Endometrial microvascular endothelial cells (primary cell): ENCODE data around the gene SPATA2L. TPM values are rescaled to one million over a fixed set of nuclear protein-coding genes. Genes with fewer than 3 reads are reported as not detected.

Source experiments
- in situ Hi-C: cut with HindIII; loops from 2 replicates; pipeline ENCODE4 v1.10.0; 2017; ENCODE audit warnings: low sequenced_read_pairs, low pct_unique_long_range_greater_than_20kb; ENCODE audit errors: inconsistent ontology term
- total RNA-seq: library from RNA; depleted of rRNA; stranded (reverse); fragments of >200 nt; gene quantifications from one replicate; pipeline ENCODE4 v1.2.3, GENCODE V29; 2015; ENCODE audit errors: inconsistent ontology term

Gene SPATA2L
- total RNA-seq, 1 donor from 2014 or later: 14.0 TPM

DNA sequence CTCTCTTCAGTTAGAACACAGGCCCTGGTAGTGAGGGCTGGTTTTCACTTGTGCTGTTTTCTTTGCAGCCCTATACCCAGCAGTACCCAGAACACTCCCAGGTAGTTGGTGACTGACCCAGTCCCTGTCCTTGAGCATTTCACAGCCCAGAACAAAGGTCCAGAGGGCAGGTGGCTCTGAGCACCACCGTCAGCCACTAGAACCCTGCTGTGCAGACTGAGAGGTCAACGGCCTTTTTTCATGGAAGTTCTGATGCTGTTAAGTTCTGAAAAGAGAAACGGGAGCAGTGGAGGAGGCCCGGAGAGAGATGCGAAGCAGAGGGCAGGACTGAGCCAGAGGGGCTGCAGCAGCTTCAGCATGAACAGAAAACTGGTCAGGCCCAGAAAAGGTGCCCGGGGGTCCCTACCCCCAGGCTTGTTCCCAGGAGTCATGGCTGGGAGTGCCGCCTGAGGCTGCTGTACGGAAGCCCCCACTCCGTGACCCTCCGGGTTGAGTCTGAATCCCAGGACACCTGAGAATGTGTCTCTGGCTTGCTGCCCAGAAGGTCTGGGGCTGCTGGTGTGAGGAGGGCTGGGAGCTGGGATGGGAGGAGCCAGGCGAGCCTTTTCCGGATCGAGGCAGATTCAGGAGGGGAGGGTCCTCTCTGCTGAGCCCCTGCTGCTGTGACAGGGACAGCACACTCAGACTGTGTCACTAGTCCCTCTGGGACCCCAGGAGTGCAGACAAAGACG, 28.5 kb upstream of the SPATA2L start:
- in situ Hi-C loops: no loop called here

DNA sequence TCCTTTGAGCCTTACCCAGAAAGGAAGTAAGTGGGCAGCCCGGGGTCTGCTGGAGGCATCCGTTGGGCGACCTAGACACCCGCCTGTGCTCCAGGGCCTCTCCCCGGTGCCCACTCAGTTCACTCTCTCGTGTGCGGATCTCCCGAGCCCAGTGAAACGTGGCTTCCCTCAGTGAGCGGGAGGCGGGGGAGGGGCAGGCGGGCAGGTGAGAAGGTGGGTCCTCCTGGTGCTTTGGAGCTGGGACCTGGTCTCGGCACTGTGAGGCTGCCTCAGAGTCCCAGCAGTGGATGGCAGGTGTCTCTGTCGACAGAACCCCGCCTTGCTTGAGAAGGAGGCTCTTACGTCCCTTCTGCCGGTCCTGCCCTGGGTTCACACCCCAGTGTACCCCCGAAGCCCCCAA, 27.8 kb upstream of the SPATA2L start:
- in situ Hi-C loops: no loop called here

DNA sequence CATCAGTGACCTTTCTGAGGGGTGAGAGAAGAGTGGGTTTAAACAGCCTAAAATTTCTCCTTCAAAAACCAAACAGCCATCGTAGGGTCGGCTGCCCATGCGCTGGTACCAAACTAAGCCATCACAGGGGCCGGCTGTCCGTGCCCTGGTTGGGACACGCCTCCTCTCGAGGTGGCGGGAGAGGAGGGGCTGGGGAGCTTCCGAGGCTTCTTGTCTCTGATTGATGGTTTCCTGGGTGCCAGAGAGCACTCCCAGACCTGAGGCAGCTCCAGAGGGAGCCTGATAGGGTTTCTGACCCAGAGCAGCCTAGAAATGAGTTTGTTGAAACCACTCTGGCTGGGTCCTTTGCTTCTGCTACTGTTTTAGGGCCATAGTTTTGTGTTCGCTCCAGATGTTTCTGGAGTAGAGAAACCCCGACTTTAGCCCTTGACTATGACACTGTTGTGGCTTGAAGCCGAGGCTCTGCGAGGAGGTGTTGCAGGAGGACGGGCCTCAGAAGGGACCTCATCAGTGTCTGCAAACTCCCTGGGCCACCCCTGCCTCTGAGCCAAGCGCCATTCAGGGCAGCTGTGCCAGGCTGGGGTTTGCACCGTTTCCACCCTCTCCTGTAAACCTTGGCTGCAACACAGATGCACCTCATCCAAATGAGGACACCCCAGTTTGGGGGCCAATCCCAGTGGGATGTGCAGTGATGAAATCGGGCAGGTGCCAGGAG, 26.1 kb upstream of the SPATA2L start:
- in situ Hi-C loops: no loop called here

DNA sequence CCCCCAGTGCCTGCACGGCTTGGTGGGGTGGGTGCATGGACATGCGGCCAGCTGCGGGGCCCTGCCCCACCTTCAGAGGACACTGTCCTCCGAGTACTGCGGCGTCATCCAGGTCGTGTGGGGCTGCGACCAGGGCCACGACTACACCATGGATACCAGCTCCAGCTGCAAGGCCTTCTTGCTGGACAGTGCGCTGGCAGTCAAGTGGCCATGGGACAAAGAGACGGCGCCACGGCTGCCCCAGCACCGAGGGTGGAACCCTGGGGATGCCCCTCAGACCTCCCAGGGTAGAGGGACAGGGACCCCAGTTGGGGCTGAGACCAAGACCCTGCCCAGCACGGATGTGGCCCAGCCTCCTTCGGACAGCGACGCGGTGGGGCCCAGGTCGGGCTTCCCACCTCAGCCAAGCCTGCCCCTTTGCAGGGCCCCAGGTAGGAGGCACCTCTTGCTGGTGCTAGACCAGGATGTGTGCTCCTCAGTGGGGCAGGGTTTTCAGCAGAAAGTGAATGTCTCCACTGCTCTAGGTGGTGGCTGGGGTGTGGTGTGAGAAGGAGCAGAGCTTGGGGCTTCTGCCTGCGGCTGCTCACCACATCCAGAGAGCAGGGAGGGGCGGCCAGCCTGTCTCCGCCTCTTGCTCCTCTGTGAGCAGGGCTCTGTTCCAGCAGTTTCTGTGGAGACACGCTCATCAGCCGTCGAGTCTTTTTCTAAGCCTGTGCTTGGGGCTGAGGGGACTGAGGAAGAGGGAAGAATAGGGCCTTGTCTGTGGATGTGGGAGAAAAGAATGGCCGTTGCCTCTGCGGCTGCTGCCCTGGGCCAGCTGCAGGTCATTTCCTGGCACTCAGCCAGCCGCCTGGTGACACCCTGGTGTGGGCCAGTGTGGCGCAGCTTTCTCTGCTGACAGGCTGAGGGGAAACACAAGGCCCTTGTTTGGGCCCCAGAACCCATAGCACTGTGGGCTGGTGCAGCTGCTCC, 22.1 kb upstream of the SPATA2L start:
- in situ Hi-C loops: no loop called here

DNA sequence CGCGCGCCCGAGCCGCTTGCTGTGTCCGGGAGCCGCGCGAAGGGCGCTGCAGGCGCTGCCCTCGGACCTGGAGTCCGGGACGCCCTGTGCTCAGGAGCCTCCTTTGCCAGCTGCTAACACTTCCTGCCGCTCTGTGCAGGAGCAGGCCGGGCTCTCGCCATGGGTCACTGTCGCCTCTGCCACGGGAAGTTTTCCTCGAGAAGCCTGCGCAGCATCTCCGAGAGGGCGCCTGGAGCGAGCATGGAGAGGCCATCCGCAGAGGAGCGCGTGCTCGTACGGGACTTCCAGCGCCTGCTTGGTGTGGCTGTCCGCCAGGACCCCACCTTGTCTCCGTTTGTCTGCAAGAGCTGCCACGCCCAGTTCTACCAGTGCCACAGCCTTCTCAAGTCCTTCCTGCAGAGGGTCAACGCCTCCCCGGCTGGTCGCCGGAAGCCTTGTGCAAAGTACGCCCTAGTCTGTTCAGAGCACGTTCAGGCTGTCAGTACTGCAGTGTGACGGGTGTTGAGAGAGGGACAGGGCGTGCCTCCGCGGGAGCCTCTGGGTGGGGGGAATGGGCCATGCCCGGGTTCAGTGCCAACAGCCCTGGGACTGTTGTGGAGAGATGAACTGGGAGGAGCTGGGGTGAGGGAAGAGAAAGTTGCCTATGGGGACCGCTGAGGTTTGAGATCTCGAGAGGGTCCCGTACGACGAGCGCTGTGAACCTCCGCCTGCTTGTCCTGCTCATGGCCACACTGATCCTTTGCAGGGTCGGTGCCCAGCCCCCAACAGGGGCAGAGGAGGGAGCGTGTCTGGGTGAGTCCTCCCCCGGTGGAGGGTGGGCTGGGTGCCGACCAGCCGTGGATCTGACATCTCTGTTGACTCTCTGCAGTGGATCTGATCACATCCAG, 21.1 kb upstream of the SPATA2L start:
- in situ Hi-C loops: no loop called here

DNA sequence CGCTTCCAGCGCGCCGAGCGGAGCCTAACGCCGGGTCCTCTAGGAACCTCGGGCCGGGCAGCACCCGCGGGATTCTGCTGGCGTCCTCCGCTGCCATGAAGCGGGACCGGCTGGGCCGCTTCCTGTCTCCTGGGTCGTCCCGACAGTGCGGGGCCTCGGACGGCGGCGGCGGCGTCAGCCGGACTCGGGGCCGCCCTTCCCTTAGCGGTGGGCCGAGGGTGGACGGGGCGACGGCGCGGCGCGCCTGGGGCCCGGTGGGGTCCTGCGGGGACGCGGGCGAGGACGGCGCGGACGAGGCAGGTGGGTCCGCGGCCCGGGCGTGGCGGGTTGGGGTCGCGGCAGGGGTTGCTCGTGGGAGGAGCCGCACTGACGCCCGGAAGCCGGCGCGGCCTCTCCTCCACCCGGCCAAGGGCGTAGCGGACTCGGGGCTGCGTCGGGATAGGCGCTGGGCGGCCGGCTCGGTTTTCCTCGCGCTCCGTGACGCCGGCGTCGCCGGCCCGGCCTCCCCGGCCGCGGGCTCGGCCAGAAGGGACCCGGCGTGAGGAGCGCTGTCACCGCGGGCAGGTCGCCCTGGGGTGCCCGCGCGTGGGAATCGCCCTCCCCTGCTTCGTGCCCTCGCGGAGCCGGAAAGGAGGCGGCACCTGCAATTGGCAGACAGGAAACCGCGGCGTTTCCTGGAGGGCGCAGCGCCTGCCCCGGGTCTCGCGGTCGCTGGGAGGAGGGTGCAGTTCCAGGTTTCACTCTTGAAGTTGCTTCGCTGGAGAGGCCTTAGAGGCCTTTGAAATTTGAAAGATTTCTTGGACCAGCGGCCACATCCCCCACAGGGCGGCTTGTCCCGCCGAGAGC, 20.3 kb upstream of the SPATA2L start:
- in situ Hi-C loops: no loop called here

DNA sequence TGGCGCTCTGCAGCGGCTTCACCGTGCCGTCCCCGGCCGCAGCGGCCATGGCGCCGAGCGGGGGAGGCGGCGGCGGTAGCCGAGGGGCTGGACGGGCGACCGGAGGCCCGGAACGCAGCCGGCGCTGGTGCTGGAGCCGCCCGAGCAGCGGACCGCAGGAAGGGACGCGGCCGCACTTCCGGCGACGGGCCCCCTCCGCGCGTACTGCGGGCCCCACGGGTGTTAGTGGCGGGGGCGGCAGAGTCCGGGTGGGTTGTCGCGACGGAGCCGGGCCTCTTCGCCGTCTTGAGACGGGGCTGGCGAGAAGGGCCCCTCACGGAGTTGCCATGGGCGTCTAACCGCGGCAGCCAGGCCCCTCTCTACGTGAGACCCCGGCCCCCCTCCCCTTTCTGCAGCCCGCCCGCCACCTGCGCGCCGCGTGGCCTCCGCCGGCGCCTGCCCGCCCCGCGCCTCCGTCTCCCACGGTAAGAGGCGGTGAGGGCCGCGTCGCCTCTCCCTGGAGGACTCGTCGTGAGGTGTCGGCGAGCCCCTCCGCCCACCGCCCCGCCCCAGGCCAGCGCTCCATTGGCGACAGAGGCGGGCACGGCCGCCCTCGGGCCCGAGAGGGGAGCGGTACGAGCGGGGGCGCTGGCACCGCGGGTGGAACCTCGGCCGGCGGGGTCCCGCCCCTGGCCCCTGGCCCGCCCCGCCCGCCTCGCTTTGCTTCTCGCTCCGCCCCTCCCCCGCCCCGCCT, 19.5 kb upstream of the SPATA2L start, which contains the start of the genes VPS9D1 and ZNF276:
Gene VPS9D1, minus strand, starts transcription at position 86 of the 733 bp plus-strand sequence. Its CDS starts 37 bp downstream, at position 49.
Gene ZNF276, plus strand, starts transcription at position 725 of the 733 bp plus-strand sequence. CDS start 104 bp downstream, outside the sequence.
- in situ Hi-C loops: no loop called here

DNA sequence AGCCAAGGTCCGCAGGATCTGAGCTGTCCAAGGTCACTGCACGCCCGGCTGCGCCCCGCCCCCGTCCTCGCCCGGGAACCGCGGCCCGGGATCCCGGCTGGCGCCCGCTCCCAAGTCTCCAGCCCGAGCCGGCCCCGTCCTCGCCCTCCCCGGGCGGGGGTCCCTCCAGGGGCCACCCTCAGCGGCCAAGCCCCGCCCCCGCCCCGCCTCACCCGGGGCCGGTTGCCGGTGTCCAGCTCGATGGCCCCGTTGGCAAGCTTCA, 19.0 kb upstream of the SPATA2L start:
- in situ Hi-C loops: no loop called here

DNA sequence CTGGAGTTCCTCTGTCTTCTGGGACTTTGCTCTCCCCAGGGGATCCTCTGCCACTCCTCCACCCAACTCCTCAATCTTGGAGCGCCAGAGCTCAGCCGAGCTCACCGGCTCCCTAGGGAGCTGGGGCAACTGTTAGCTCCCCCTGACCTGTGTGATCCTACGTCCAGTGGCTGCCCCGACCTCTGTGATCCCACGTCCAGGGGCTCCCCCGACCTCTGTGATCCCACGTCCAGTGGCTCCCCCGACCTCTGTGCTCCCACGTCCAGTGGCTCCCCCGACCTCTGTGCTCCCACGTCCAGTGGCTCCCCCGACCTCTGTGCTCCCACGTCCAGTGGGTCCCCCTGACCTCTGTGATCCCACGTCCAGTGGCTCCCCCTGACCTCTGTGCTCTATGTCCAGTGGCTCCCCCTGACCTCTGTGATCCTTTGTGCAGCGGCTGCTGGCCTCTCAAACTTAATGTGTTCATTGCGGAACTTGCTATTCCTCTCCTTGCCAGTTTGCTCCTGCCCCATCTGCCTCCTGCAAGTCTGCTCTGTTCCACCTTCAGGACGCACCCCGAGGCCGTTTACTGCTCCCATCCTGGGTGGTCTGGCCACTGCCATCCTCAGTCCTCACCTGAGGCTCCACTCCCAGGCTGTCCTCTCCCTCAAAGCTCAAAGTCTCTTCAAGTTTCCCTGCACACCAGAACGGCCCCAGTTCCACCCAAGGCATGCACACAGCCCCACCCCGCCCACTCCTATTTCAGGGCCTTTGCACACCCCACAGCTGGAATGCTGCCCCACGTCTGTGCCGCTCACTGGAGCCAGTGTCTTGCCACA, 16.4 kb upstream of the SPATA2L start:
- in situ Hi-C loops: no loop called here

DNA sequence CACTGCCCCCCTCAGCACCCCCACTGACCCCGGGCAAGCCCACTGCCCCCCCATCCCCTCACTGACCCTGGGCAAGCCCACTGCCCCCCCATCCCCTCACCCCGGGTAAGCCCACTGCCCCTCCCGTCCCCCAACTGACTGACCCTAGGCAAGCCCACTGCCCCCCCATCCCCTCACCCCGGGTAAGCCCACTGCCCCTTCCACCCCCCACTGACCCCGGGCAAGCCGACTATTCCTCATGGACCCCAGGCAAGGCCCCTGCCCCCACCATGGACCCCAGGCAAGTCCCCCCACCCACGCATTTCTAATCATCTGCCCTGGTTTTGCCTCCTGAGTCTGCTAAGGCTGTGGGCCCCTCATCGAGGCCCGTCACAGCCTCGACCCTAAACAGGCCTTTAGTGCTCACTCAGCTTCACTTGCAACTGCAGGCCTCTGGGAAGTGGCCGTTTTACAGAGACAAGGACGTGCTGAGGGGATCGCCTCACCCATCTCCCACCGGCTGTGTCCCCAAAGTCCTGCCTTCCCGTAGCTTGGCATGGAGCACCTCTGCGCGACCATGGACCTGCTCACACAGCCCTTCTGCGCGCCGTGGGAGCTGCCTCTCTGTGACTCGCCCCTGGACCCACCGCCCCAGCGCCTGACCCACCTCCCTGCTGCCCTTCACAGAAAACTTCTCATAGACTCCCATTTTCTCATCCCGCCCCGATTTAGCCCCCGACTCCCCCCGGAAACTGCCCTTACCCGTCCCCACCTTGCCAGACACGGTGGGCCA, 15.6 kb upstream of the SPATA2L start:
- in situ Hi-C loops: no loop called here

DNA sequence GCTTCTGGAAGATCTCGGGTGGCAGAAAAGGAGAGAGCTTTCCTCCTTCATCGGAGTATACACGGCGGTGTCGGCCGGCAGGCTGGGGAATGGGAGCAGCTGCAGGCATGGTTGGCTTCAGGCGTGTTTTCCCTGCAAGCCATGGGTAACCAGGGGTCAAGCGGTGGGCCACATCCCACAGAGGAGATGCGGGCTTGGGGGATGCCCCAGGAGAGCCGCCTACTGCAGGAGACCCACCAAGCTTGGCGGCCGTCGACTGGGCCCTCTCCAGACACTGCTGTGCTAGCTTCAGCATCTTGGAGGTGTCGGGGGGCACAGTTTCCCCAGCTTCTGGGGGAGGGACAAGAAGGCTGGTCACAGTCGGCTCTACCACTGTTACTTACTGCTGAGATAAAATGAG, 15.0 kb upstream of the SPATA2L start:
- in situ Hi-C loops: no loop called here

DNA sequence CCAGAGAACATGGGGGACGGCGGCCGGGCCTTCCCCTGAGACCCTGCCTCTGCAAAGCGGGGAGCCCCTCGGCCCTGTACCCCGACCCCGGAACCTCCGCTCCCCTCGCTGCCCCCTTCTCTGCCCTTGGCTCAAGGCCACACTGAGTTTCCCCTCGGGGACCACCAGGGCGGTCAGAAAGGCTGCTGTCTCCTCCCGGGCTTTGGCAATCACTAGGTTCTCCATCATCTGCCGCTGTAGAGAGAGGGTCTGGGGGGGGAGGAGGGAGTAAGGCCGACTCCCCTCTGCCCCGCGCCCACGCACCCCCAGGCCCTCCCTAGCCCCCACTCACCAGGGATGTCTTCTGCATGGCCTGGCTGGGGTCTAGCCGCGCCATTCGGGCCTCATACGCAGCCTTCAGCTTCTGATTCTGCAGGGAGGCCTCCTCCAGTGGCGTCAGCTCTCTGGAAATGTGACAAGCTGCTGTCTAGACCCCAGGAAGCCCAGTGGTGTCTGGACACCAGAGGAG, 10.8 kb upstream of the SPATA2L start:
- in situ Hi-C loops: no loop called here

DNA sequence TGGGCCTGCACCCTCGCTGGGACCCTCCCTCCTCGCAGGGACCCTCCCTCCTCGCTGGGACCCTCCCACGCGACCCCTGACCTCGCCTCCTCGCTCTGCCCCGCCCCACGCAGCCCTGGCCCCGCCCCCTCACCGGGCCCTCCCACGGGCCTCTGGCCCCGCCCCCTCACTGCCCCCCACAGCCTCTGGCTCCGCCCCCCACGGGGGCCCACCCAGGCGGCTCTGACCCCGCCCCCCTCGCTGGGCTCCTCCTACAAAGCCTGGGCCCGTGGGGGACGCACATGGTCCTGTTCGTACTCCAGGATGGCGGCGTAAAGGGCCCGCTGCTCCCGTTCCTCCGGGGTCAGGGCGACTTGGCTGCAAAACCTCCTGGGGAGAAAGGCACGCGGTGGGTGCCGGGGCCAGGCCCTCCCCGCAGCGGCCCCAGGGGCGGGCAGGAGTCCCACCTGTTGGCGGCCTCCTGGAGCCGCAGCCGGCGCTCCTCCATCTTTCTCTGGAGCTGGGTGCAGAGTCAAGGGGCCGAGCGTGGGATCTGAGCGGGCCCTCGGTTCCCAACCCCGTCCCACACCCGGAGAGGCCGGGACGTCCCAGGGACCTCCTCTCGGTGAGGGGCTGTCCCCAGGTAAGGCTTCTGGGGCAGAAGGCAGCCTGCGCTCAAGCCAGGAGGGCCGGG, 10.2 kb upstream of the SPATA2L start:
- in situ Hi-C loops: no loop called here

DNA sequence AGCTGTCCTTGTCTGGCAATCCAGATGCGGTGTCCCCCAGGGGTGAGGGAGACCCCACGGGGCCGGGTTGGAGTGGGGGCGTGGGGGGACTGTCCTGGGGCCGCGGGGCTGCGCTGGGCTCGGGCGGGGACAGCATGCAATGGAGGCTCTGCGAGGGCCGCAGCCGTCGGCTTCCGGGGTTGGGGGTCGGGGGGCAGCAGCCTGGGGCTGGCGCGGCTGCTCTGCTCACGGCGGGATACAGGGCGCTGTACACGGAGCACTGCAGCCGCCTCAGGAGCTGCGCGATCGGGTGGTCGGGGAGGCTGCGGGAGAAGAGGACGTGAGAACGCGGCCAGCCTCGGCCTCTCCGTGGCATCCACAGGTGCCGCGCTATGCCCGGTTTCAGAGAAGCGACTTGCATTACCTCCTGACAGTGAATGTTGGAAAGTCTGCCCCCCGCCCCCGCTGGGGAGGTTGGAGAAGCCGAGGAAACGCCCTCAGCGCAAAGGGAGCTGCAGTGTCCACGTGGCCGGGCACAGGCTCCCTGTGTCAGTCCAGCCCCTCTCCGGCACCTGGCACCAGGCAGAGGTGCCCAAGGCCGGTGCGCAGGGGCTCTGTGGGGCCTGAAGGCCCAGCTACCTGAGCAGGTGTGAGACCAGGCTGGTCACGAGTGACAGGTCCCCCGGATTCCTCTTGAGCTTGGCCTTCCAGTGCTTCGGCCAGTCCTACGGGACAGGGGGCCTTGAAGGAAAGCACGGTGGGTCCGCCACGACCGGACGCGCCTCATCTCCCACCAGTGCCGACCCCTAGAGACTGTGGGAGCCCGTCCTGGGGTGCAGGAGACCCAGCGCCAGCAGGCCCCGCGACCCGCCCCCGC, 9.4 kb upstream of the SPATA2L start:
- in situ Hi-C loops: no loop called here
